H1 (cell line): ENCODE measurements around the gene DHX58. TPM values are rescaled to one million over a fixed set of nuclear protein-coding genes. Genes with fewer than 3 reads are reported as not detected.

ENCODE experiments used
- CTCF ChIA-PET: fragments of 300-600 bp; sonication (Branson Sonifier 250); formaldehyde crosslinking; loops from one replicate; lab custom pipeline; 2021; ENCODE audit not compliant: partially characterized antibody; lab: Charles Lee
- POLR2A ChIA-PET: fragments of 300-600 bp; sonication (Branson Sonifier 250); formaldehyde crosslinking; loops from one replicate; lab custom pipeline; 2021; ENCODE audit warnings: inconsistent platforms; ENCODE audit not compliant: partially characterized antibody; lab: Charles Lee
- DNase-seq, 2 experiments: peaks; one replicate each; pipeline versions ENCODE4 v3.0.0 to v3.0.0-alpha.2; 2010 to 2022; ENCODE audit warnings: low spot score in 2 of 2, low read depth in 1 of 2, mixed read lengths in 1 of 2
- FAIRE-seq: peaks from 2 replicates; lab custom pipeline; 2011; peaks lifted over from hg19 to GRCh38; lab: Jason Lieb, UNC
- H2AFZ ChIP-seq: 2 replicates; pipeline ENCODE4 v1.8.1; 2012; ENCODE audit warnings: low read length, inconsistent platforms
- H2AK5ac ChIP-seq: 2 replicates; pipeline ENCODE4 v1.6.1; 2013; ENCODE audit warnings: low read depth, low read length
- H2BK120ac ChIP-seq: replicated peaks from 2 replicates; pipeline ENCODE3; 2013; ENCODE audit warnings: low read depth, low read length, inconsistent platforms
- H2BK12ac ChIP-seq: 2 replicates; pipeline ENCODE4 v1.6.1; 2013; ENCODE audit warnings: low read depth, low read length
- H2BK15ac ChIP-seq: 2 replicates; pipeline ENCODE4 v1.6.1; 2013; ENCODE audit warnings: low read length
- H2BK20ac ChIP-seq: 2 replicates; pipeline ENCODE4 v1.6.1; 2013; ENCODE audit warnings: low read length
- H2BK5ac ChIP-seq: 2 replicates; pipeline ENCODE4 v1.6.1; 2013; ENCODE audit warnings: low read depth, low read length
- H3K14ac ChIP-seq: 2 replicates; pipeline ENCODE4 v1.6.1; 2013; ENCODE audit warnings: inconsistent platforms; ENCODE audit not compliant: insufficient read length
- H3K18ac ChIP-seq: 2 replicates; pipeline ENCODE4 v1.6.1; 2013; ENCODE audit warnings: low read length; ENCODE audit errors: extremely low read depth
- H3K23ac ChIP-seq: 2 replicates; pipeline ENCODE4 v1.6.1; 2013; ENCODE audit warnings: inconsistent platforms; ENCODE audit not compliant: insufficient read length
- H3K23me2 ChIP-seq: 2 replicates; pipeline ENCODE4 v1.6.1; 2013; ENCODE audit warnings: low read depth, low read length
- H3K27ac ChIP-seq: 2 replicates; pipeline ENCODE4 v1.6.1; 2011; ENCODE audit warnings: low read depth, low read length, inconsistent platforms
- H3K27me3 ChIP-seq, 4 experiments: replicated peaks in 1 of 4; 1 replicate in 1 of 4; 2 replicates in 3 of 4; pipeline versions ENCODE4 v1.6.1 to v1.8.1; 2011 to 2013; ENCODE audit warnings: low read length in 3 of 4, mild to moderate bottlenecking in 3 of 4, inconsistent platforms in 2 of 4, mixed read lengths in 2 of 4, moderate library complexity in 1 of 4; ENCODE audit not compliant: control insufficient read depth in 3 of 4, insufficient read depth in 3 of 4; ENCODE audit errors: extremely low read depth in 1 of 4
- H3K36me3 ChIP-seq, 4 experiments: 2 replicates each; pipeline versions ENCODE4 v1.6.1 to v1.8.1; 2011 to 2013; ENCODE audit warnings: mild to moderate bottlenecking in 4 of 4, low read length in 3 of 4, moderate library complexity in 2 of 4, control low read depth in 1 of 4, inconsistent platforms in 1 of 4; ENCODE audit not compliant: insufficient read depth in 4 of 4, control insufficient read depth in 2 of 4
- H3K4ac ChIP-seq: replicated peaks from 2 replicates; pipeline ENCODE3; 2013; ENCODE audit warnings: low read length, low read depth, mixed read lengths, inconsistent platforms; ENCODE audit not compliant: insufficient read length
- H3K4me1 ChIP-seq, 4 experiments: replicated peaks in 1 of 4; 1 replicate in 1 of 4; 2 replicates in 3 of 4; pipeline versions ENCODE4 v1.6.1 to v1.8.1; 2011 to 2013; ENCODE audit warnings: low read length in 3 of 4, inconsistent platforms in 2 of 4, mixed read lengths in 1 of 4; ENCODE audit not compliant: insufficient read depth in 4 of 4, control insufficient read depth in 3 of 4
- H3K4me2 ChIP-seq, 2 experiments: 2 replicates each; pipeline versions ENCODE4 v1.6.1 to v1.8.1; 2011 to 2013; ENCODE audit warnings: low read depth in 2 of 2, low read length in 2 of 2, control low read depth in 1 of 2, inconsistent platforms in 1 of 2, mild to moderate bottlenecking in 1 of 2; ENCODE audit not compliant: insufficient read depth in 1 of 2
- H3K4me3 ChIP-seq, 4 experiments: fragments of 200-600, 300-600 bp in 1 of 4; sonication (generic), shearing (Covaris generic), sonication (Bioruptor Twin) in 1 of 4; 2 replicates each; pipeline versions ENCODE4 v1.5.1 to v1.8.1; 2011 to 2016; ENCODE audit warnings: low read length in 4 of 4, low read depth in 3 of 4, control low read depth in 2 of 4, inconsistent platforms in 2 of 4, mild to moderate bottlenecking in 2 of 4, mixed read lengths in 1 of 4, moderate library complexity in 1 of 4; ENCODE audit not compliant: insufficient read depth in 2 of 4; ENCODE audit errors: extremely low read depth in 1 of 4
- H3K56ac ChIP-seq: replicated peaks from 2 replicates; pipeline ENCODE3; 2013; ENCODE audit warnings: low read depth, mild to moderate bottlenecking, mixed read lengths, low read length, inconsistent platforms; ENCODE audit not compliant: insufficient read length
- H3K79me1 ChIP-seq: 2 replicates; pipeline ENCODE4 v1.6.1; 2013; ENCODE audit warnings: low read depth, low read length, control low read depth
- H3K79me2 ChIP-seq, 2 experiments: 2 replicates each; pipeline versions ENCODE4 v1.6.1 to v1.8.1; 2012 to 2013; ENCODE audit warnings: low read length in 2 of 2, mild to moderate bottlenecking in 2 of 2, inconsistent platforms in 1 of 2; ENCODE audit not compliant: insufficient read depth in 2 of 2, control insufficient read depth in 1 of 2
- H3K9ac ChIP-seq, 4 experiments: replicated peaks in 1 of 4; 1 replicate in 1 of 4; 2 replicates in 3 of 4; pipeline versions ENCODE4 v1.6.1 to v1.8.1; 2011 to 2013; ENCODE audit warnings: low read depth in 3 of 4, low read length in 3 of 4, control low read depth in 2 of 4, mild to moderate bottlenecking in 2 of 4, moderate library complexity in 2 of 4, inconsistent platforms in 1 of 4; ENCODE audit errors: extremely low read depth in 1 of 4
- H3K9me3 ChIP-seq, 2 experiments: 2 replicates each; pipeline versions ENCODE4 v1.6.1 to v1.8.1; 2012 to 2013; ENCODE audit warnings: mild to moderate bottlenecking in 2 of 2, moderate library complexity in 2 of 2, control low read depth in 1 of 2, inconsistent platforms in 1 of 2, low read depth in 1 of 2, low read length in 1 of 2, mixed read lengths in 1 of 2; ENCODE audit not compliant: insufficient read depth in 2 of 2
- H4K20me1 ChIP-seq, 2 experiments: replicated peaks in 1 of 2; 2 replicates each; pipeline versions ENCODE3 to v1.8.1; 2011 to 2013; ENCODE audit warnings: inconsistent platforms in 2 of 2, low read length in 2 of 2, mild to moderate bottlenecking in 1 of 2; ENCODE audit not compliant: insufficient read depth in 2 of 2, control insufficient read depth in 1 of 2
- H4K5ac ChIP-seq: 2 replicates; pipeline ENCODE4 v1.6.1; 2013; ENCODE audit warnings: low read length, low read depth, mixed read lengths, inconsistent platforms; ENCODE audit not compliant: insufficient read length
- H4K8ac ChIP-seq: 2 replicates; pipeline ENCODE4 v1.8.0; 2013; ENCODE audit warnings: mild to moderate bottlenecking, moderate library complexity, low read length, inconsistent platforms; ENCODE audit not compliant: insufficient read depth; ENCODE audit errors: extremely low read depth
- H4K91ac ChIP-seq: replicated peaks from 2 replicates; pipeline ENCODE3; 2013; ENCODE audit warnings: low read length, mixed read lengths, inconsistent platforms; ENCODE audit not compliant: insufficient read length
- CEBPB ChIP-seq: IDR thresholded peaks from 2 replicates; pipeline ENCODE4 v1.6.1; 2012; ENCODE audit warnings: low read depth, low read length
- RFX5 ChIP-seq: IDR thresholded peaks from 2 replicates; pipeline ENCODE4 v1.6.1; 2011; ENCODE audit warnings: low read depth, low read length, improper control_type of control experiment, borderline replicate concordance
- WGBS, 2 experiments: shearing (Covaris generic) in 1 of 2; methylation state at CpG; one replicate each; pipeline versions ENCODE4 v1.1.6 to v1.1.7; 2013 to 2015; ENCODE audit warnings: low lambda C conversion rate in 2 of 2, mixed read lengths in 2 of 2, inconsistent platforms in 1 of 2, low coverage in 1 of 2, missing lambda C conversion rate in 1 of 2; ENCODE audit not compliant: insufficient replicate concordance in 2 of 2, insufficient coverage in 1 of 2, insufficient read length in 1 of 2; ENCODE audit errors: extremely low coverage in 1 of 2, missing lambda C conversion rate in 1 of 2; 5-methylcytosine and 5-hydroxymethylcytosine counted together
- polyA plus RNA-seq, 7 experiments: library from polyadenylated mRNA; depleted of rRNA in 3 of 7; stranded (reverse) in 5 of 7; unstranded in 2 of 7; fragments of >200 nt in 5 of 7; fragments of 200-250 nt in 2 of 7; gene quantifications; 1 replicate in 5 of 7; 2 replicates in 1 of 7; 4 replicates in 1 of 7; pipeline versions ENCODE4 v1.2.1 to v1.2.3, GENCODE V29; 2011 to 2013; ENCODE audit warnings: missing spikeins in 2 of 7, mixed read lengths in 2 of 7
- total RNA-seq: library from RNA; stranded (reverse); fragmentation: NEBNext Ultra II Directional; extraction: Animal tissue kit (Norgen Biotek cat#: 25700); gene quantifications from 2 replicates; pipeline ENCODE4 v1.2.1, GENCODE V29; 2021

The DHX58 gene
- total and polyA plus RNA-seq, 2 of the 8 experiments (the other 6 are each of a cell fraction or from before 2014, with no cell fraction given): 5.6 to 9.9 TPM

DNA sequence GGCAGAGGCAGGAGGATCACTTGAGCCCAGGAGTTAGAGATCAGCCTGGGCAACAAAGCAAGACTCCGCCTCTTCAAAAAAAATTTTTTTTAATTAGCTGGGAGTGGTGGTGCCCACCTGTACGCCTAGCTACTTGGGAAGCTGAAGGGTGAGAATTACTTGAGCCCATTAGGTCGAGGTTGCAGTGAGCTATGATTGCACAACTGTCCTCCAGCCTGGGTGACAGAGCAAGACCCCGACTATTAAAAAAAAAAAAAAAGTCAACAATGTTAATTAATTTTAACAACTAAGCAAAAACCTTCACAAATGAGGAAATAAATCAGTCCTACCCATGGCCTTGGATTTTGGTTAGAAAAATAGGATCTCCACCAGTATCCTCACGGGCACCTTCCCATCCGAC, 5.4 kb downstream of the DHX58 start:
- H2BK20ac ChIP-seq: no peak overlapping the region
- no peak overlapping the region for H3K27ac ChIP-seq
- H2BK120ac ChIP-seq: no peak overlapping the region
- DNase-seq (no peak), FAIRE-seq (no peak)
- 61% methylated on average over 5 of the region's 6 CpGs; no CpG with 5 or more reads in 1 of the 2 experiments for WGBS, 2 experiments
- peak overlapping the region; percentile 51 to 76; a peak in 3 of 4 replicates for H3K4me2 ChIP-seq
- H3K79me1 ChIP-seq: no peaks in the 10 kb centered on the region
- H4K8ac ChIP-seq: no peak overlapping the region
- ChIA-PET POLR2A (interaction anchor here (1.7 to 7.2 kb wide), 3 partner anchors 14 to 90 kb away, joined by 4 to 51 read pairs (median 13); partner anchors contain the start of genes DNAJC7, HSPB9 and KAT2A), CTCF (interaction anchor here (1.0 to 39.4 kb wide), 7 partner anchors 9 to 321 kb away, joined by 3 to 1084 read pairs (median 323); partner anchors contain the start of genes DHX58, DNAJC7, HSPB9 and JUP)
- peaks cover 0 to 12% (median 9%) of the 10 kb centered on the region in 4 experiments; a peak in 6 of 7 replicates for H3K4me1 ChIP-seq
- H4K91ac ChIP-seq: no peak overlapping the region
- H4K20me1 ChIP-seq: no peaks in the 10 kb centered on the region
- H3K56ac ChIP-seq: no peak overlapping the region
- H3K23ac ChIP-seq: no peak overlapping the region
- H2BK5ac ChIP-seq: no peak overlapping the region
- peak; percentile 65; the same call in 1 of the 2 replicates for TF ChIP-seq CEBPB
- no peak for TF ChIP-seq RFX5
- no peaks in the 10 kb centered on the region for H3K79me2 ChIP-seq
- no peak overlapping the region for H3K4ac ChIP-seq
- no peak overlapping the region for H2AK5ac ChIP-seq
- H4K5ac ChIP-seq: no peak overlapping the region
- no peak overlapping the region for H2BK12ac ChIP-seq
- no peak overlapping the region for H2AFZ ChIP-seq
- H3K27me3 ChIP-seq: no peaks in the 10 kb centered on the region
- peak overlapping the region; percentile 39 to 60 (median 42); a peak in 5 of 8 replicates for H3K4me3 ChIP-seq
- H3K36me3 ChIP-seq: no peaks in the 10 kb centered on the region
- no peak overlapping the region for H2BK15ac ChIP-seq
- no peak overlapping the region for H3K18ac ChIP-seq
- no peak overlapping the region for H3K9ac ChIP-seq
- H3K23me2 ChIP-seq: peaks cover 2% of the 10 kb centered on the region; the same call in 1 of the 2 replicates
- H3K14ac ChIP-seq: no peak overlapping the region
- H3K9me3 ChIP-seq: no peaks in the 10 kb centered on the region
